ENCODE results near the gene HCN3. TPM values are rescaled to one million over a fixed set of nuclear protein-coding genes. Genes with fewer than 3 reads are reported as not detected.

HCN3 gene
- total and polyA plus RNA-seq, 2 donors (not counting 3 experiments of a cell fraction or from before 2014, with no cell fraction given), result 3.3 to 4.1 TPM

GRCh38 chr1:155295942-155296267 is 18.6 kb downstream of the HCN3 start:
- H3K36me3 ChIP-seq (ENCODE audit: control insufficient read depth in 2 of 2, extremely low read depth in 1 of 2, insufficient read depth in 2 of 2, low read length in 2 of 2), result no peaks in the 10 kb centered on the region
- H3K4me2 ChIP-seq (ENCODE audit: insufficient read depth, low read length), result no peak overlapping the region
- H4K20me1 ChIP-seq (replicated peaks; ENCODE audit: control insufficient read depth, extremely low read depth, insufficient read depth, low read length), result no peaks in the 10 kb centered on the region
- no peak overlapping the region for H3K27ac ChIP-seq (ENCODE audit: insufficient read depth, low read depth, low read length)
- H3K9ac ChIP-seq (replicated peaks; ENCODE audit: extremely low read depth, insufficient read depth, low read length), result no peak overlapping the region
- H3K27me3 ChIP-seq (ENCODE audit: control insufficient read depth in 2 of 2, insufficient read depth in 2 of 2, low read length in 2 of 2), result peaks cover 36 to 40% of the 10 kb centered on the region in 2 experiments
- H3K4me3 ChIP-seq (replicated peaks in 1 of 3; ENCODE audit: insufficient read depth in 1 of 3, low read depth in 1 of 3, low read length in 3 of 3), result no peak overlapping the region
- H3K79me2 ChIP-seq (ENCODE audit: control insufficient read depth, insufficient read depth, low read length), result no peaks in the 10 kb centered on the region
- ChIA-PET CTCF (interaction anchor here (1.2 kb wide), 1 partner anchor 10 kb away, joined by 3 read pairs; no protein-coding TSS in a partner anchor), POLR2A (no interaction called here)
- no peaks in the 10 kb centered on the region for H3K9me3 ChIP-seq (replicated peaks; ENCODE audit: control insufficient read depth, insufficient read depth, low read length)
- H3K4me1 ChIP-seq (ENCODE audit: control insufficient read depth, extremely low read depth, insufficient read depth, low read length), result no peaks in the 10 kb centered on the region
- intact Hi-C loops (cut with micrococcal nuclease) (no loop called here), dilution Hi-C loops (cut with MboI; ENCODE audit: extremely low pct_ligation_motif_present, low sequenced_read_pairs) (no loop called here)
- no TSS peak for BruUV-seq (replicated peaks)
- no peak for TF ChIP-seq EZH2 (IDR thresholded peaks at IDR 0.05; ENCODE audit: borderline replicate concordance, low read depth, low read length, severe bottlenecking)
- TF ChIP-seq MAX (IDR thresholded peaks at IDR 0.05; ENCODE audit: insufficient read depth, insufficient read length), result no peak
- no peak for TF ChIP-seq GATA2 (IDR thresholded peaks at IDR 0.05; ENCODE audit: insufficient read depth, insufficient read length, low read depth, low read length)
- TF ChIP-seq POLR2A (IDR thresholded peaks at IDR 0.05; ENCODE audit: low read depth, low read length), result no peak
- no peak for TF ChIP-seq FOS (IDR thresholded peaks at IDR 0.05; ENCODE audit: borderline replicate concordance, insufficient read depth, low read length)
- no peak for TF ChIP-seq JUN (IDR thresholded peaks at IDR 0.05; ENCODE audit: borderline replicate concordance, insufficient read depth, insufficient read length, low read depth)
- TF ChIP-seq POLR2AphosphoS5 (IDR thresholded peaks at IDR 0.05; ENCODE audit: insufficient read depth, low read depth, low read length), result no peak
- TF ChIP-seq CTCF (IDR thresholded peaks at IDR 0.05; ENCODE audit: extremely low read depth in 1 of 2, insufficient read depth in 1 of 2, low read depth in 1 of 2, low read length in 2 of 2), result no peak
- no peak for TF ChIP-seq MYC (IDR thresholded peaks at IDR 0.05; ENCODE audit: low read depth, low read length)
- DNase-seq (ENCODE audit: low read depth, low spot score) (no peak), FAIRE-seq (no peak)
- no peaks in the 10 kb centered on the region for H3K9me1 ChIP-seq (replicated peaks; ENCODE audit: control insufficient read depth, extremely low read depth, insufficient read depth, low read length)
- no peak overlapping the region for H2AFZ ChIP-seq (ENCODE audit: low read depth, low read length)
